Activated gamma-delta T cell (primary cell): Measurements from ENCODE around the gene SLC18A2.
A peak's percentile ranks its signal among the peaks of the same experiment; 100 is the strongest.
"Not testable (repeated sequence)": the region's sequence is repeated elsewhere in the genome, so short reads cannot be mapped to it uniquely, and the experiment has no call there.

Experiments
- DNase-seq: peaks from one replicate; lab custom pipeline; 2025; lab: John Stamatoyannopoulos, UW
- total RNA-seq, 2 donors: gene quantifications; one replicate each; lab custom pipeline; 2026; lab: John Stamatoyannopoulos, UW

The SLC18A2 gene
- total RNA-seq = 2.3 to 4.5 reads per million in 2 donors

DNA sequence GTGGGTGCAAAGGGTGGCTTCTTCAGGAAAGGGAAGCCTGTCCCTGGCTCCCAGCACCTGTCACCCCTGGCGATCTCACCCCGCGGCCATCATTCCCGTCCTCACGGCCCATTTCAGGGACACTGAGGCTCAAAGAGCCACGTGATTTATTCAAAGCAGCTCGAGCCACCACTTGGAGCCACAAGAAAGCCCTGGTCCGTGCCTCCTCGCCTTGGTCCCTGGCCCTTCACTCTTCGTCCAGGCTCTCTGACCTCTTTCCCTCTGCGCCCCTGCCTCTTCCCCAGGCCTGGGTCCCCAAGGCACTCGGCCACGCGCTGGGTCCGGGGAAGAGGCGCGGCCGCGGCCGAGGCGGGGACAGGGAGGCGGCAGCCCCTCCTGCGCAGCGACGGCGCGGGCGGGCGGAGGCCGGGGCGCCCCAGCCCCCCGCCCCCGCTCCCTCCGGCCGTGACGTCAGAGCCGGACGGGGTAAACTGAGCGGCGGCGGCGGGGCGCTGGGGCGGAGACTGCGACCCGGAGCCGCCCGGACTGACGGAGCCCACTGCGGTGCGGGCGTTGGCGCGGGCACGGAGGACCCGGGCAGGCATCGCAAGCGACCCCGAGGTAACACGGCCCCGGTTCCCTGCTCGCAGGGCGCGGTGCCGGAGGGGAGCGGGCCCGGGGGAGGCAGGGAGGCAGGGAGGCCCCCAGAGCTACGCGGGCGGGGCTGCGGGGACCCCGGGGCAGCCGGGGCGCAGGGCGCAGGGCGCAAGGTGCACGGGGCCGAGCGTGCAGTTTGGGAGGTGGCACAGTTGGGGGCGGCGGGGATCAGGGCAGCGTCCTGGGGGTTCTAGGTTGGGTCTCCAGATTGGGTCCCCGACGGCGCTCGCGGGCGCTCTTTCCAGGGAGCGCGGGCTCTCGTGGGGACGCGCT, at the start of gene SLC18A2:
Gene SLC18A2 (plus strand): TSS at position 494 of the 909 bp plus-strand sequence. CDS start 580 bp downstream, outside the sequence.
- no peak for DNase-seq

DNA sequence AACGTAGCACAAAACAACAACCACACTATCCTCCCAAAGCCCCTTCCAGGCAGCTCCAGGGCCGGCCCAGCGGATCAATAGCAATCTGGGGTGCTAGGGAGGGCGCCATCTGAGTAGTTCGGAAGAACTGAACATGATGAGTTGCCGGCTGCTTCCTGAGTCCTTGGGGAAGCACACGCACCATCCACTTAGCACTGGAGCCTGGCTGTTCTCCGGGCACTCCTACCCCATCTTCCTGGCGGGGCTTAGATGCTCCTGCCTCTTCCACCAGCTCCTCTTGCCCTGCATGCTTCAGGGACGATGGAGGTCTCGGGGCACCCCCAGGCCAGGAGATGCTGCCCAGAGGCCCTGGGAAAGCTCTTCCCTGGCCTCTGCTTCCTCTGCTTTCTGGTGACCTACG, 43.7 kb upstream of the SLC18A2 start, which contains the start of gene KCNK18:
Gene KCNK18 (plus strand): TSS at position 301 of the 400 bp plus-strand sequence. CDS start 0 bp downstream, at position 301.
- DNase-seq = no peak

DNA sequence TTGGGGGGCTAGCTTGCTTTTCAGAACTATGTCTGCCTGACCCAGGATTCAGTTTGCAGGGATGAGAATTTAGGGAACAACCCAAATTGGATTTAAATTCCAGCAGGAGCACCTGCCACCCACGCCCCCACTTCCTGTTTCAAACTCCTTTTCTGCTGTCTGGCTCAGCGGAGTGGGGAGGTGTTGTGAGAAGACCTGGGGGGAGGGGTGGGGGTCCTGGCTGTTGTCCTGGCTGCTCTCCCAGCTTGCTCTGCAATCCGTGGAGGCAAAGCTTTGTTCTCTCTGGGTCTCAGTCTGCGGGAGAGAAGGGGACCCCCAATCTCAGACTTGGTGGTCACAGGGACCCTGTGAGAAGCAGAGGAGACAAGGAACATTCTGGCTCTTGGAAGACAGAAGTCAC, 42.8 kb upstream of the SLC18A2 start:
- DNase-seq = no peak

DNA sequence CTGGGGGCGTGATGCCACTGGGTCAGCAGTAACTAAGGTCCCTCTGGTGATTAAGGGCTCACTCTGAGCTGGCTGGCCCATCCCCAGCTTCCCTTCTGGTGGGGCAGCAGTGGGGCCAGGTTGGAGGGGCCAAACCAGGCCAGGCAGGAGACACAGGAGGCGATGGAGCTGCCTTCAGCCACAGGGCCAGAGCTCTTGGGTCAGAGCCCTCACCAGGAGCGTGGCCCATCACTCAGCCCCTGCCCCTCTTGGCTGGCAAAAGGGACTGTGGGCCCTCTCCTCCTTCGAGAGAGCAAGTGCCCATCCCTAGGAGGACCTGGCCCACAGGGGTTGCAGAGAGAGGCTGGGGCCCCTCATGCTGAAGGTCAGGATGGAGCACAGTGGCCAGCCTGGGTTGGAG, 39.1 kb upstream of the SLC18A2 start:
- no peak for DNase-seq

DNA sequence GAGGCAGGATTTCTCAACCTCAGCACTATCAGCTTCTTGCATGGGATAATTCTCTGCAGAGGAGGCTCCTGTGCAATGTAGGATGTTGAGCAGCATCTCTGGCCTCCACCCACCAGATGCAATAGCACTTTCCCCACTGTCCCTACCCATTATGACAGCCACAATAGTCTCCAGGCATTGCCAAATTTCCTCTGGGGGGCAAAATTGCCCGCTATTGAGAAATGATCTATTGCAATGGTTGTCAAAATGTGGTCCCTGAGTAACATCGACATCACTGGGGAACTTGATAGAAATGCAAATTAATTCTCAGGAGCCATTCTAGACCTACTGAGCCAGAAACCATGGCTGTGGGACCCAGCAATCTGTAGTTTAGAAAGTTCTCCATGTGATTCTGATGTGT, 36.6 kb upstream of the SLC18A2 start:
- DNase-seq = no peak

DNA sequence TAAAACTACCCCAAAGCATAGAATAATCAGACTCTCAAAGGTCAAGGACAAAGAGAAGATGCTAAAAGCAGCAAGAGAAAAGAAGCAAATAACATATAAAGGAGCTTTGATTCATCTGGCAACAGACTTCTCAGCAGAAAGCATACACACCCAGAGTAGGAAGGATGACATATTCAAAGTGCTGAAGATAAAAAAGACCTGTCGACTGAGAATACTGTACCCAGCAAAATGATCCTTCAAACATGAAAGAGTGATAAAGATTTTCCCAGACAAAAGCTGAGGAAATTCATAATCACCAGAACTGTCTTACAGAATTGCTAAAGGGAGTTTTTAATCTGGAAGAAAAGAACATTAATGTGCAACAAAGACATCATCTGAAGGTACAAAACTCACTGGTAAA, 28.7 kb upstream of the SLC18A2 start:
- DNase-seq = no peak

DNA sequence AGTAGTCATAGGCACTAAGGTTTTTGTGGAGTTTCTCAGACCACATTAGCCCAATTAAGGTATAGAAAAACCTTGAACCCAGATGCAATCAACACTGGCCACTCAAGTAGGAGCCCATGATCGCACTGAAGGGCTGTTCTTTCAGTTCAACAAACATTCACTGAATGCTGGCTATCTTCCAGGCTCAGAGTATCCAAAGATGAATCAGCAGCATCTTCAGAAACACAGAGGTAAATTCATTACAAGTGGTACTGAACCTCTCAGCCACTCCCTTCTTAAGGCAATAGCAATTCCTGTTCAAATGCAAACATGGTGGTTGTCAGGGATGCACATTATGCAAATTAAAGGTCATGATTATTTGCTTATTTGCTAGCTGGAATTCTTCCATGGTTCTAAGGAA, 26.5 kb upstream of the SLC18A2 start:
- DNase-seq = no peak

DNA sequence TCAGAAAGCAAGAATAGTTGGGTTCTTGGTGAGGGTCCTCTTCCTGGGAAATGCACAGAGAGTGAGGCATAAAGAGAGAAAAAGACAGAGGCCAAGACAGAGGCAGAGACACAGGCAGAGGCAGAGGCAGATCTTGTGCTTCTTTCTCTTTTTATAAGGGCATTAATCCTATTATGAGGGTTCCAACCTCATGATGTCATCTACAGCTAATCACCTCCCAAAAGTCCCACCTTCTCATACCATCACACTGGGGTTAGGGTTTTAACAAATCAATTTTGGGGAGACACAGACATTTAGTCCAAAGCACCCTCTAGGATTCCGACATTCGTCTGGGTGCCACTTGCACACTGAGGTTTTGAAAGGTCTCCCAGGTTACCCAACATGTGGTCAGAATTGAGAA, 25.8 kb upstream of the SLC18A2 start:
- DNase-seq = no peak

DNA sequence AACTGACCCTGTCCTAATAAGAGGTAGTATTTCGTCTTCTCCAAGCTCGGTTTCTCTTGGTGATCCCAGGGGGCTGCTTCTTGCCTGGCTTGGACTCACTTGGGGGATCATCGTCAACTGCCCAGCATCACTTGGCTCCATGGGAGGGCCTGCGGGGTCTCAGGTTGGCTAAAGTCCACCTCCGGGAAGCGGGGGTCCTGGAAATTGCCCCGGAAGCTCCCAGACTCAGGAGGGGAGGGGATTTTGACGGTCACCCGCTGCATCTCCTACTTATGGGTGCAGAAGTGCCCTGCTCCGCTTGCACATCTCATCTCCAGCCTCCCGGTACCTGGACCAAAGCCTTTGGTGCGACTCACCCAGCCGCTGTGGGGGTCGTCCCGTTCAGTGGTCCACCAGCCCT, 24.9 kb upstream of the SLC18A2 start:
- DNase-seq = no peak

DNA sequence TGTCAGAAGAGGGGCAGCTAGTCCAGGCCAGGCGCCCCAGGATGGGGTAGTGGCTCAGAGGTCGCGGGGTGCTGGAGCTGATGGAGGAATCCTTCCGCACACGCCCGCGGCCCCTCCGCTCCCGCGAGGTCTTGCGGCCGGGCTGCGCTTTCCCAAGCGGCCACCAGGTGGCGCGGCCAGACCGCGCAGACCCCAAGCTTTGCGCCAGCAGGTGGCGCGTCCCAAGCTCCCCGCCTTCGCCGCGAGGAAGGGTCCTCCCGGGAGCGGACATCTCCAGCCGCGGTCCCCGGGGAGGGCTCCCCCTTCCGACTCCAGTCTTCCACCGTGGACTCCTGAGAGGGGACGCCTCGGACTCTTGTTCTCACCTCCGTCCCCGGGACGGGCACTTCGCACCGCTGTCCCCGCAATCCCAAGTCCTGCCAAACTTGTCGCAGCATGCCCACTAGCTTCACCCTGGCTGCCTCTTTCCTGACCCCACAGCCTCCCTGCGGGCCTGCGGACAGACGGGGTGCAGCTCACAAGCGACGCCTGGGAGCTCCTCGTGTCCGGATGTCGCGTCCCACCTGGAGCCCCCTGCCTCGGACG, 24.2 kb upstream of the SLC18A2 start:
- peak; percentile 42 for DNase-seq

DNA sequence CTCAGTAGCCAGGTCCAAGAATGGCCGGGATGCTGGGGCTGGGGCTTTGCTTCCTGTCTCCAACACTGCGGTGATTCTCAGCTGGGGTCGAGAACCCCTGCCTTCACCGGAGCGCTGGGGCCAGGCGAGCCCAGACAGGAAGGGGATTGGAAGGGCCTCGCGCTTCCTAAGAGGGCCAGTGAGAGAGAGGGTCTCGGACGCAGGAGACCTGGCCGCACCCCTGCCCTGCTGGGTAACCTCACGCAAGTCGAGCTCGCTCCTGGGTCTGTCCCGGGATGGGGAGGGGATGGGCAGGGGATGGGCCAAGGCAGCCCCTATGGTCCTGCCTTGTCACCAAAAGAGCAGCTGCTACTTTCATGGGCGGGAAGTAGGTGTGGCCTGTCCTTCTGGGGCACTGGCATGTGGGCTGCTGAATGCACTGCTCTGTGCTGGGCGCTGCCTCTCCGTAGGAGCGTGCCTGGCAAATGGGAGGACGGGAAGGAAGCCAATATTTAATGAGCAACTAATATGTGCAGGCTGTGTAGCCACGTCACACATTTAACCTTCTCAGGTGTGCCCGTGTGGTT, 23.6 kb upstream of the SLC18A2 start:
- no peak for DNase-seq

DNA sequence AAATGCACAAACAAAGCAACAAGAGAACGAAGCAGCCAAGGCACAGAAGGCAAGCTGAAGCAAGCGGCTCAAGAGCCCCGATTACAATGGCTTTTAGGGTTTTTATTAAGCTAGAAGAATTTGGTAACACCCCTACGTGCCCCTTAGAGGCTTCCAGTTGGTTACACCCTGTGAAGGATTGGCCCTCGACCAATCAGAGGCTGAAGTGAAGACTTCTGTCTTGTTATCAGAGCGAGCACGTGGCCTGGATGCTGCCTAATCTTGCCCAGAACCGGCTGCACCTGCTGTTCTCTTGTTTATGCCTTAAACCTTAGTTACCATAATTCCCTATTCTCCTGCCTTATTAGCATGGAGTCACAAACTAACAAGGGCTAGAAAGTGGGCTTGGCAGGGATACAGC, 22.3 kb upstream of the SLC18A2 start:
- DNase-seq = no peak

DNA sequence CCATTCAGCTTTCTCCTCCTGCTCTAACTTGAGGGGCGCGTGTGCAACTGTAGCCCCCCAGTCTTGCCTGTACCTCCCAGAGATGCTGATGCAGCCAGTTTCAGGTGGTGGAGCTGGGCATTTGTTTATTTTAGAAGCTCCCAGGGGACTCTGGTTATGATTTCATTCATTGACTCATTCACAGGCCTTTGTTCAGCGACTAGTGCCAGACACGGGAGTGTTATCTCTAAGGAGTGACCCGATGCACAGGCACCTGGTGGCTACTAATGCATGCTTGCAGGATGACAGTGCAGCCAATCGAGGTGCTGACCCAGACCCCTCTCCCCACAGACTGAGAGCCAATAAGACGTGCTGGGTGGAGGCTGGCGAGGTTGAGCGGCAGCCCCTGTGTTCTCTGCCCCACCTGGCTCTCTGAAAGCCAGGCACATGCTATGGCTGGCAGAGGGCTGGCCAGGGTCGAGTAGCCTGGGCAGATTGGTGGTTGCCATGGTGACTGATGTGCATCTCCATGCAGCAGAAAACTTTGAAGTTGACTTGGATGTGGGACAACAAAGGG, 19.7 kb upstream of the SLC18A2 start:
- DNase-seq = no peak

DNA sequence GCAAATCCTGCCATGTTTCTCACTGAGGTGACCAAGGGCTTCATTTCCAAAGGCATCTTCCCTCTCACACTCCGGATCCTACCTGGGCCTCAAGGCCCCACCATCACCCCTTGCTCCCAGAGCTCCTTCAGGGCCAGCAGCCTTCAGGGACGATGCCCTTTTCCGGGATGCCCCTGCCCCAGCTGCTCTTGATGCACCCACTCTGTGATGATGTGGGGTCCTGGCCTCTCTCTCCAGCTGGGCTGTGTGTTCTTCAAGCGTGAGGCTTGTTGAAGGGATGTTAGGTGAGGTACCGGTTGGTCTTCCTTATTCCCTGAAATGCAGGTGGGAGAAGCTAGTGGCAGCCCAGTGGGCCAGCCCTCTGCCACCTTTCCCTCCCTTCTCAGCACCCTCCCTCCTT, 18.4 kb upstream of the SLC18A2 start:
- no peak for DNase-seq

DNA sequence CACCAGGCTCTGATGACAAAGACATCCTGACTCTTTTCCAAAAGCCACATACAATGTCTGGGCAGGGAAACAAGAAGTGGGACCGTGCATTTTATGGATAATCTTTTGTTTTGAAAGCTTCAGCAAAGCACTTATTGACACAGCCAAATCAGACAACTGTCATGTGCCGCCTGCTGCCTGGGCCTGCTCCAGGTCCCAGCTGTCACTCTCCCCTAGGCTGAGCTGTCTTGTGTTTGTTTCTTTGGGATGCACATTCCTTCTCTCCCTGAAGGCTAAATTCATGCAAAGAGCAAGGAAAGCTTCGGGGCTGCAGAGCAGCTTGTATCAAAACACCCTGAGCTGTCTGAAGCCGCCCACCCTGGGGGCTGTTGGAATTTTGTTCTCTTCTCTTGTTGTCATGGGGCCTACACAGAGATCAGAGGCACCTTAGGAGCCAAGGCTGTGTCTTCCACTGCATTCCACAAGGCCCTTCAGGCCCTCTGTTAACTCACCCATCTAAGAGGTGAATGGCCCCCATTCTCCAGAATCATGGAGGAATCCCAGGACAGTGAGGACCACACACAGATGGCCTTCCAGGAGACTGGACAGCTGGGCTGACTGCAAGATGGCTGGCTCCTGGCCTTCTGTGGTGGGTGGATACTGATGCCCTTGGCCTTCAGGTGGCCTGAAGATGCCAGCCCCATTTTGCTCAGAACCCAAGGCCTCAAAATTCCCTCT, 17.8 kb upstream of the SLC18A2 start:
- DNase-seq = no peak

DNA sequence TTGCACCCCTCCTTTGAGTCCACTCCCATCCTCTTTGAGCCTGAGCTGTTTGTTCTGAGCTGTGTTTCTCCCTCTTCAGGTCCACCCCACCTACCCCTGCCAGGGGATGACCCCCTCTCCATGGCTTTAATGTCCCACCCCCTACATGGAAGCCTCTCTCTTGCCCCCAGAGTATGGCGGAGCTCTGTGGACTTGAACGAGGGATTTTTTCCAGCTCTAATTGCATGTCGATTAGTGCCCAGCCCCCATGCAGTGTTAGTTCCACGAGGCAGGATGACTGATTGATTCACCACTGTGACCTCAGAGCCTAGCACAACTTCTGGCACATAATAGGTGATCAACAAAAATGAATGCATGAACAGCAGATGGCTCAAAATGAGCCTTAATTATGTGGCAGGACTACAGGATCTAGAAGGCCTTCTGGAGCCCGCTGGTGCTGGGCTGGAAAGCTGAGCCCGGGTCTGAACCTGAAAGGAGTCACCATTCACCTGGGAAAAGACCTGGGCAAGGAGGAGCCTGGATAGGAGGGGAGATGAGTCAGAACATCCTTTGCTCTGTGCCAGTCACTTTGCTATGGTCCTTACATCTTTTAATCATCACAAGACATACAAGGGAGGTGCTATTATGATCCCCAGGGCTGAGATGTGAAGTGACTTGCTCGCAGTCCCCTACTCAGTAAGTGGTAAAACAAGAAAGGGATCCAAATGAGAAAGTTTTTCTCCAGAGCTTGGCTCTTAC, 17.1 kb upstream of the SLC18A2 start:
- DNase-seq = no peak

DNA sequence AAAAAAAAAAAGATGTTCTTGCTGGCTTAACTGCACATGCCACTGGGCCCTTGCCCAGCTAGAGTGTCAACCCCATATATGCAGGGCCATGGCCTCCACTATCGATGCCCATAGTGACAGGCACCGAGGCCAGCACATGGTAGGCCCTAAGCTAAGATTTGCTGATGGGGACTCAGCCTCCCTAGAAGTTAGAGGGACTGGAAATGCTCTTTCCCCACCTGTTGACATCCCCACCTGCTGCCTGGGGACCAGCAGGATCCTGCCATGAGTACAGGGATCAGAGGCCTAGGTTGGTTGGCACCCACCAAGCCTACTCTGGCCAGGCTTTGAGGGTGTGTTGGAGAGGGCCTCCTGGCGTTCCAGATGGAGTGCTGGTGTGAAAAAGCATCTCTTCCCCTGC, 16.0 kb upstream of the SLC18A2 start:
- no peak for DNase-seq

DNA sequence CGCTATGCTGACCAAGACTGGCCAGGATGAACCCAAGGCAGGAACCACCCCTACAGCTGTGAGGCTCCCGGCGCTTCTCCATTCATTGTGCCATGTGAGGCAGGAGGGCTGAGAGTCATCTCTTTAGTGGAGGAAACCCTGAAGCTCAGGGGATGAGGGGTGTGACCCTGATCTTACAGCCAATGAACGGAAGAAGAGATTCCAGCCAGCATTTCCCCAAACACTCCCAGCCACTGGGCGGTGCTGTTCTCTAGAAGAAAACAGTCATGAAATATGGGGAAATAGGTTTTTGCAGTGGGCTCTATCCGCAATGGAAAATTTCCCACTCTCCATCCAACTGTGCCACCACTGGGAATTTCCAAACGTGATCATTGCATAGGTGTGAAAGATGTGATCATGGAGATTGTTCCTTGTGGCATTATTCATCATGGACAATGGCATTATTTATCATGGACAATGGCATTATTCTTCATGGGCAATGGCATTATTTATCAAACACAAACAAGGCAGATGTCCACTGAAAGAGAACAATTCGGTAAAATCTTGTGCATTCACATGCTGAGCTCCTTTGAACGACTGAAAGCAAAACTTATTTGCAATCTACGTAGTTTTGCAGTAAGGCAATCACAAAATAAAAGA, 14.0 kb upstream of the SLC18A2 start:
- DNase-seq = no peak

DNA sequence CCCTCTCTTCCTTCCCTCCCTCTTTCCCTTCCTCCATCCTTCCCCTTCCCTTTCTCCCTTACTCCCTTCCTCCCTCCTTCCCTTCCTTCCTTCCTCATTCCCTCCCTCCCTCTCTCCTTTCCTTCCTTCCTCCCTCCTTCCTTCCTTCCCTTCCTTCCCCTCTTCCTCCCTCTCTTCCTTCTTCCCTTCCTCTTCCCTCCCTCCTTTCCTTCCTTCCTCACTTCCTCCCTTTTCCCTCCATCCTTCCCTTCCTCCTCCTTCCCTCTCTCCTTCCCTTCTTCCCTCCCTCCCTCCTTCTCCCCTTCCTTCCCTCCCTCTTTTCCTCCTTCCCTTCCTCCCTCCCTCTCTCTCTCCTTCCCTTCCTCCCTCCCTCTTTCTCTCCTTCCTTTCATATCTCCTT, 12.7 kb upstream of the SLC18A2 start:
- DNase-seq = no peak

DNA sequence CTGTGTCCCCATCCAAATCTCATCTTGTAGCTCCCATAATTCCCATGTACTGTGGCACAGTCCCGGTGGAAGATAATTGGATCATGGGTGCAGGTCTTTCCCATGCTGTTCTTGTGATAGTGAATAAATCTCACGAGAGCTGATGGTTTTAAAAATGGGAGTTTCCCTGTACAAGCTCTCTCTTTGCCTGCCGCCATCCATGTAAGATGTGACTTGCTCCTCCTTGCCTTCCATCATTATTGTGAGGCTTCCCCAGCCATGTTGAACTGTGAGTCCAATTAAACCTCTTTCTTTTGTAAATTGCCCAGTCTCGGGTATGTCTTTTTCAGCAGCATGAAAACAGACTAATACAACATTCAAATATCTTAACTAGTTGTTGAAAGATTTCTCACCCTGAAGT, 10.8 kb upstream of the SLC18A2 start:
- DNase-seq = not testable (repeated sequence)
